DMS53 treated with DMSO at 0.1 percent for 48 hours (cell line): Measurements from ENCODE around the gene KIF16B.

Experiments used
- DNase-seq: peaks from one replicate; lab custom pipeline; 2025; ENCODE audit not compliant: unreplicated experiment; lab: John Stamatoyannopoulos, UW

The KIF16B gene

GRCh38 chr20:16483024-16483423 is 90.2 kb downstream of the KIF16B start:
- no peak for DNase-seq

- DNase-seq = no peak
Measured at GRCh38 chr20:16481977-16482376, 91.3 kb downstream of the KIF16B start.

- no peak for DNase-seq
Measured at GRCh38 chr20:16479666-16480065, 93.6 kb downstream of the KIF16B start.

GRCh38 chr20:16477632-16478031 is 95.6 kb downstream of the KIF16B start:
- DNase-seq = no peak

GRCh38 chr20:16476032-16476431 is 97.2 kb downstream of the KIF16B start:
- peak; percentile 49 for DNase-seq

GRCh38 chr20:16475225-16475624 is 98.0 kb downstream of the KIF16B start:
- peak; percentile 47 for DNase-seq

GRCh38 chr20:16474363-16474762 is 98.9 kb downstream of the KIF16B start:
- no peak for DNase-seq

GRCh38 chr20:16472045-16472872 is 101.0 kb downstream of the KIF16B start:
- no peak for DNase-seq

GRCh38 chr20:16469395-16469905 is 103.8 kb downstream of the KIF16B start:
- no peak for DNase-seq

GRCh38 chr20:16462711-16463110 is 110.5 kb downstream of the KIF16B start:
- DNase-seq = no peak

GRCh38 chr20:16459019-16459700 is 114.1 kb downstream of the KIF16B start:
- no peak for DNase-seq

GRCh38 chr20:16457514-16457913 is 115.7 kb downstream of the KIF16B start:
- DNase-seq = no peak

- no peak for DNase-seq
Measured at GRCh38 chr20:16455324-16455723, 117.9 kb downstream of the KIF16B start.

GRCh38 chr20:16451982-16452381 is 121.3 kb downstream of the KIF16B start:
- no peak for DNase-seq

GRCh38 chr20:16451001-16451400 is 122.2 kb downstream of the KIF16B start:
- no peak for DNase-seq

GRCh38 chr20:16446991-16447390 is 126.3 kb downstream of the KIF16B start:
- DNase-seq = no peak

- DNase-seq = no peak
Measured at GRCh38 chr20:16446246-16446645, 127.0 kb downstream of the KIF16B start.

- no peak for DNase-seq
Measured at GRCh38 chr20:16445482-16445881, 127.8 kb downstream of the KIF16B start.

- no peak for DNase-seq
Measured at GRCh38 chr20:16444057-16444777, 129.0 kb downstream of the KIF16B start.

- no peak for DNase-seq
Measured at GRCh38 chr20:16441546-16442164, 131.6 kb downstream of the KIF16B start.

GRCh38 chr20:16440686-16441085 is 132.6 kb downstream of the KIF16B start:
- no peak for DNase-seq
